ENCODE measurements around the gene GJB6. TPM values are rescaled to one million over a fixed set of nuclear protein-coding genes. Genes with fewer than 3 reads are reported as not detected.

GJB6 gene
- total RNA-seq, 1 donor from 2014 or later, result not detected

- Histone ChIP-seq H3K36me3 (no peaks in the 10 kb centered on the region), H3K27me3 (ENCODE audit: low read depth) (peaks cover 49% of the 10 kb centered on the region), H3K4me3 (no peak overlapping the region), H3K9me3 (no peaks in the 10 kb centered on the region), H3K4me1 (peaks cover 29% of the 10 kb centered on the region), H3K27ac (no peak overlapping the region)
- ATAC-seq, result no peak
- TF ChIP-seq CTCF (IDR thresholded peaks at IDR 0.05), result no peak
- intact Hi-C loops (cut with DNase I), result no loop called here
- DNase-seq, result no peak
Measured at GRCh38 chr13:20190076-20190475, 42.0 kb downstream of the GJB6 start.

GRCh38 chr13:20188667-20189553 is 43.2 kb downstream of the GJB6 start:
- Histone ChIP-seq H3K27ac (no peak overlapping the region), H3K4me3 (no peak overlapping the region), H3K27me3 (ENCODE audit: low read depth) (peaks cover 37% of the 10 kb centered on the region), H3K36me3 (no peaks in the 10 kb centered on the region), H3K9me3 (no peaks in the 10 kb centered on the region), H3K4me1 (peaks cover 25% of the 10 kb centered on the region)
- intact Hi-C loops (cut with DNase I), result no loop called here
- ATAC-seq, result peak in 1 of 2 donors; percentile 29
- no peak for TF ChIP-seq CTCF (IDR thresholded peaks at IDR 0.05)
- peak; percentile 71 for DNase-seq

- Histone ChIP-seq H3K36me3 (no peaks in the 10 kb centered on the region), H3K27me3 (ENCODE audit: low read depth) (peaks cover 18% of the 10 kb centered on the region), H3K9me3 (no peaks in the 10 kb centered on the region), H3K4me3 (no peak overlapping the region), H3K4me1 (peaks cover 4% of the 10 kb centered on the region), H3K27ac (no peak overlapping the region)
- TF ChIP-seq CTCF (IDR thresholded peaks at IDR 0.05), result no peak
- DNase-seq (no peak), ATAC-seq (no peak)
- intact Hi-C loops (cut with DNase I), result no loop called here
Measured at GRCh38 chr13:20186771-20187170, 45.3 kb downstream of the GJB6 start.

- no peaks in the 10 kb centered on the region for H3K4me1 ChIP-seq
- TF ChIP-seq CTCF (IDR thresholded peaks at IDR 0.05), result no peak
- peaks cover 19% of the 10 kb centered on the region for H3K27me3 ChIP-seq (ENCODE audit: low read depth)
- DNase-seq, result no peak
- intact Hi-C loops (cut with DNase I), result no loop called here
- no peak for ATAC-seq
- H3K36me3 ChIP-seq, result no peaks in the 10 kb centered on the region
- no peaks in the 10 kb centered on the region for H3K9me3 ChIP-seq
- H3K27ac ChIP-seq, result no peak overlapping the region
- H3K4me3 ChIP-seq, result no peak overlapping the region
Measured at GRCh38 chr13:20185366-20186056, 46.6 kb downstream of the GJB6 start.

- peak; percentile 92 to 93 for ATAC-seq
- peak; percentile 76 for TF ChIP-seq CTCF (IDR thresholded peaks at IDR 0.05)
- Histone ChIP-seq H3K27me3 (ENCODE audit: low read depth) (peaks cover 44% of the 10 kb centered on the region), H3K36me3 (no peaks in the 10 kb centered on the region), H3K4me3 (no peak overlapping the region), H3K4me1 (no peaks in the 10 kb centered on the region), H3K9me3 (no peaks in the 10 kb centered on the region), H3K27ac (no peak overlapping the region)
- intact Hi-C loops (cut with DNase I), result no loop called here
- no peak for DNase-seq
Measured at GRCh38 chr13:20182231-20182846, 49.8 kb downstream of the GJB6 start.
